ENCODE results near the gene LIPC. TPM values are rescaled to one million over a fixed set of nuclear protein-coding genes. Genes with fewer than 3 reads are reported as not detected.

LIPC gene
- total and polyA plus RNA-seq, 10 donors, result 0.47 to 2.5 (median 1.0) TPM

DNA sequence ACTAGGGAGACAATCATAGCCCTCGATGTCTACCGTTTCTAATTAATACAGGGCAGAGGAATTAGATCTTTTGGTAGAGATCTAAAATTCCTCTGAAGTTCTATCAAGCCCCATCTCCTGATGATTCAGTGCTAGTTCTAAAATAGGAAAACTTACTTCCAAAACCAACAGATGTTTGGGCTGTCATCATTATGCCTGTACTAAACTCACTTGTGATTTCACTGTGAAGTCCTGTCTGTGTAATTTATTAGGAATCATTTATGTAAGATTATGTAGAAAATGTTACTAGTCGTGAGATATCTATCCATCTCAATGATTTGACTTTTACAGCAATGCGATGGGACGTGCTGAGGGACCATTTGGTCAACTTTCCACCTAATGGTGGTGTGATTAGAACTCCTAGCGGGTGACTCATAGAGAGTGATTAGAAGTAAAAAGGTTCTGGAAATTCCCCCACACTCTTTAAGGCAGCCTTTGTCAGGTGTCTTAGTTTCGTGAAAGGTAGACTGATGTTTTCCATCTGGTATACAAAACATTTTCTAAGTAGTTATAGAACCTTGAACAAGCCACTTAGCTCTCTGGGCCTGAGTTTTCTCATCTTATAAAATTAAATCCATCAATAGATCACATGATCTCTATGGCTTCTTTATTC lies 34.2 kb downstream of the LIPC start:
- H3K4me1 ChIP-seq, result peaks cover 0 to 7% (median 2%) of the 10 kb centered on the region in 6 donors
- no peaks in the 10 kb centered on the region for H3K27me3 ChIP-seq (replicated peaks in 1 of 7)
- H3K36me3 ChIP-seq, result no peaks in the 10 kb centered on the region
- no peaks in the 10 kb centered on the region for H3K9me3 ChIP-seq
- no peak overlapping the region for H3K4me3 ChIP-seq
- intact Hi-C loops (cut with DNase I; ENCODE audit: low total_unique reads), result no loop called here
- no peak for DNase-seq
- no peak overlapping the region for H3K27ac ChIP-seq
- WGBS, 5 donors, result 80 to 92% (median 88%) methylated on average over 7 of the region's 7 CpGs
- TF ChIP-seq, protein P1, sequence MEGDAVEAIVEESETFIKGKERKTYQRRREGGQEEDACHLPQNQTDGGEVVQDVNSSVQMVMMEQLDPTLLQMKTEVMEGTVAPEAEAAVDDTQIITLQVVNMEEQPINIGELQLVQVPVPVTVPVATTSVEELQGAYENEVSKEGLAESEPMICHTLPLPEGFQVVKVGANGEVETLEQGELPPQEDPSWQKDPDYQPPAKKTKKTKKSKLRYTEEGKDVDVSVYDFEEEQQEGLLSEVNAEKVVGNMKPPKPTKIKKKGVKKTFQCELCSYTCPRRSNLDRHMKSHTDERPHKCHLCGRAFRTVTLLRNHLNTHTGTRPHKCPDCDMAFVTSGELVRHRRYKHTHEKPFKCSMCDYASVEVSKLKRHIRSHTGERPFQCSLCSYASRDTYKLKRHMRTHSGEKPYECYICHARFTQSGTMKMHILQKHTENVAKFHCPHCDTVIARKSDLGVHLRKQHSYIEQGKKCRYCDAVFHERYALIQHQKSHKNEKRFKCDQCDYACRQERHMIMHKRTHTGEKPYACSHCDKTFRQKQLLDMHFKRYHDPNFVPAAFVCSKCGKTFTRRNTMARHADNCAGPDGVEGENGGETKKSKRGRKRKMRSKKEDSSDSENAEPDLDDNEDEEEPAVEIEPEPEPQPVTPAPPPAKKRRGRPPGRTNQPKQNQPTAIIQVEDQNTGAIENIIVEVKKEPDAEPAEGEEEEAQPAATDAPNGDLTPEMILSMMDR (IDR thresholded peaks at IDR 0.05 in 8 of 11, conservative IDR thresholded peaks at IDR 0.05 in 3 of 11), result no peak
- no peak for TF ChIP-seq POLR2A (IDR thresholded peaks at IDR 0.05)
- no peak for TF ChIP-seq POLR2AphosphoS5 (IDR thresholded peaks at IDR 0.05)

GRCh38 chr15:58466566-58466965 lies 34.8 kb downstream of the LIPC start:
- peaks cover 0 to 7% (median 0%) of the 10 kb centered on the region in 6 donors for H3K4me1 ChIP-seq
- TF ChIP-seq, protein P1 (IDR thresholded peaks at IDR 0.05 in 8 of 11, conservative IDR thresholded peaks at IDR 0.05 in 3 of 11), result no peak
- TF ChIP-seq POLR2A (IDR thresholded peaks at IDR 0.05) (no peak), POLR2AphosphoS5 (IDR thresholded peaks at IDR 0.05) (no peak)
- WGBS, 5 donors, result 90 to 98% (median 96%) methylated on average over 2 of the region's 2 CpGs

GRCh38 chr15:58467121-58467721 lies 35.4 kb downstream of the LIPC start:
- Histone ChIP-seq H3K4me1 (peaks cover 0 to 11% (median 2%) of the 10 kb centered on the region in 6 donors), H3K27ac (peak overlapping the region in 2 of 8 donors; percentile 1), H3K27me3 (replicated peaks in 1 of 7) (no peaks in the 10 kb centered on the region), H3K9me3 (no peaks in the 10 kb centered on the region), H3K4me3 (no peak overlapping the region), H3K36me3 (no peaks in the 10 kb centered on the region)
- 77 to 90% (median 86%) methylated on average over 15 of the region's 15 CpGs for WGBS, 5 donors
- no peak for DNase-seq
- intact Hi-C loops (cut with DNase I; ENCODE audit: low total_unique reads), result no loop called here
- TF ChIP-seq POLR2A (IDR thresholded peaks at IDR 0.05) (no peak), POLR2AphosphoS5 (IDR thresholded peaks at IDR 0.05) (no peak)
- TF ChIP-seq, protein P1 (IDR thresholded peaks at IDR 0.05 in 8 of 11, conservative IDR thresholded peaks at IDR 0.05 in 3 of 11), result no peak

More at GRCh38 chr15:58466566-58466965, 34.8 kb downstream of the LIPC start:
- Histone ChIP-seq H3K4me3 (no peak overlapping the region), H3K27ac (no peak overlapping the region), H3K27me3 (replicated peaks in 1 of 7) (no peaks in the 10 kb centered on the region), H3K36me3 (no peaks in the 10 kb centered on the region), H3K9me3 (no peaks in the 10 kb centered on the region)
- DNase-seq, result no peak
- intact Hi-C loops (cut with DNase I; ENCODE audit: low total_unique reads), result no loop called here

DNA sequence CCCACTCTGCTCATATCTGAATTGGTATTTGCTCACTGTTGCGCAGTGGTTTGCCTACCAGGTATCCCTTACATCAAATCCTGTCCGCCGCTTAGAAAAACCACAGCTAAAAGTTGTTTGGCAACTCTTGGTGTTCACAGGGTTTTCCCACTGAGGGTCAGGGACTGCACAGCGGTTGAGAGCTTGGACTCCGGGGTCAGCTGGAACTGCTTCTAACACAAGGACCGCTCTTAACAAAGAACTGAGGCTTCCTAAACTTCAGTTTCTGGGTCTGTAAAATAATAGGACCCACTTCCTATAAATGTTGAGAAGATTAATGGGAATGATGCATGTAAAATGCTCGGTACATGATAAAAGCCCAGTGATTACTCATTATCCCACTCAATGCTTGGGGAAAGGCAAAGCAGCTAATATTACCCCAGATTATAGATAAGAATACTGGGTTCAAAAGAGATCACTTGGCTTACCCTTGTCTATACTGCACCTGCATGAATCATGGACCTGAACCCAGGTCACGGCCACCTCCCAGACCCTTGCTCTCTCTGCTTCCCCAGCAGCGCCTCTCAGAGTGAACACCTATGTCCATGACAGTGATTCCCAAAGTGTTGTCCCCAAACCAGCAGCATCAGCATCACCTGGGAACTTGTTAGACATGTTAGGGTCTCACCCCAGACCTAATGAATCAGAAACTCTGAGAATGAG lies 36.1 kb downstream of the LIPC start:
- Histone ChIP-seq H3K27me3 (replicated peaks in 1 of 7) (no peaks in the 10 kb centered on the region), H3K4me3 (no peak overlapping the region), H3K4me1 (peaks cover 3 to 18% (median 8%) of the 10 kb centered on the region in 6 donors), H3K9me3 (no peaks in the 10 kb centered on the region), H3K27ac (peak overlapping the region in 3 of 8 donors; percentile 1 to 19 (median 1)), H3K36me3 (no peaks in the 10 kb centered on the region)
- DNase-seq, result no peak
- 74 to 92% (median 81%) methylated on average over 9 of the region's 9 CpGs for WGBS, 5 donors
- intact Hi-C loops (cut with DNase I; ENCODE audit: low total_unique reads), result no loop called here
- no peak for TF ChIP-seq POLR2A (IDR thresholded peaks at IDR 0.05)
- no peak for TF ChIP-seq POLR2AphosphoS5 (IDR thresholded peaks at IDR 0.05)
- TF ChIP-seq, protein P1 (IDR thresholded peaks at IDR 0.05 in 8 of 11, conservative IDR thresholded peaks at IDR 0.05 in 3 of 11), result no peak

All from spleen (tissue), 11 donors.